RWPE1 (cell line): Measurements from ENCODE around the gene FCSK.

Experiments
- CTCF ChIA-PET: fragments of 350-600 bp; sonication (Branson Sonifier 250); formaldehyde crosslinking; extraction: SDS; loops from one replicate; lab custom pipeline; 2021; lab: Yijun Ruan, JAX
- POLR2A ChIA-PET: fragments of 400-600 bp; formaldehyde crosslinking; extraction: SDS; loops from one replicate; lab custom pipeline; 2020; ENCODE audit warnings: antibody characterized with exemption; ENCODE audit not compliant: low non-redundant PET; lab: Yijun Ruan, JAX
- DNase-seq: peaks from one replicate; pipeline ENCODE4 v3.0.0; 2012; ENCODE audit warnings: low spot score
- H3K27ac ChIP-seq: fragments of 450-650 bp; 2 replicates; pipeline ENCODE4 v1.5.1; 2017
- TF ChIP-seq, protein P1 (sequence below): fragments of 450-650 bp; conservative IDR thresholded peaks from 2 replicates; pipeline ENCODE4 v1.5.1; 2017; ENCODE audit warnings: low read depth, mild to moderate bottlenecking

Gene FCSK

DNA sequence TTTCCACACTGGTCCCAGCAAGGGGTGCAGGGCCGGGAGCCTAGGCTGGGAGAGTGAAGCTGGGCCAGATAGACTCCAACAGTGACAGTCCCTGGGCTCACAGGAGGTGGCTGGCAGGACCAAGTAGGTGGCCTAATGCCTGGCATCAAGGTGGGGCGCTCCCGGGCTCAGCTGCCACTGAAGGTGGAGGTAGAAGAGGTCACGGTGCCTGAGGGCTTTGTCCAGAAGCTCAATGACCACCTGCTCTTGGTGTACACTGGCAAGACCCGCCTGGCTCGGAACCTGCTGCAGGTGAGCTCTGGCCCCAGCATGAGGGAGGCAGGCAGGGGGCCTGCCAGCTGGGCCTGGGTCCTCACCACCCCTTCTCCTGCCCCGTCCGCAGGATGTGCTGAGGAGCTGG lies 23.8 kb downstream of the FCSK start:
- CTCF ChIA-PET, result interaction anchor here (0.5 to 1.4 kb wide), 4 partner anchors 9 to 86 kb away, joined by 3 to 8 read pairs (median 4); no protein-coding TSS in a partner anchor
- TF ChIP-seq, protein P1, sequence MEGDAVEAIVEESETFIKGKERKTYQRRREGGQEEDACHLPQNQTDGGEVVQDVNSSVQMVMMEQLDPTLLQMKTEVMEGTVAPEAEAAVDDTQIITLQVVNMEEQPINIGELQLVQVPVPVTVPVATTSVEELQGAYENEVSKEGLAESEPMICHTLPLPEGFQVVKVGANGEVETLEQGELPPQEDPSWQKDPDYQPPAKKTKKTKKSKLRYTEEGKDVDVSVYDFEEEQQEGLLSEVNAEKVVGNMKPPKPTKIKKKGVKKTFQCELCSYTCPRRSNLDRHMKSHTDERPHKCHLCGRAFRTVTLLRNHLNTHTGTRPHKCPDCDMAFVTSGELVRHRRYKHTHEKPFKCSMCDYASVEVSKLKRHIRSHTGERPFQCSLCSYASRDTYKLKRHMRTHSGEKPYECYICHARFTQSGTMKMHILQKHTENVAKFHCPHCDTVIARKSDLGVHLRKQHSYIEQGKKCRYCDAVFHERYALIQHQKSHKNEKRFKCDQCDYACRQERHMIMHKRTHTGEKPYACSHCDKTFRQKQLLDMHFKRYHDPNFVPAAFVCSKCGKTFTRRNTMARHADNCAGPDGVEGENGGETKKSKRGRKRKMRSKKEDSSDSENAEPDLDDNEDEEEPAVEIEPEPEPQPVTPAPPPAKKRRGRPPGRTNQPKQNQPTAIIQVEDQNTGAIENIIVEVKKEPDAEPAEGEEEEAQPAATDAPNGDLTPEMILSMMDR, result no peak
- H3K27ac ChIP-seq, result peak overlapping the region; percentile 91
- POLR2A ChIA-PET, result no interaction called here
- DNase-seq, result no peak

DNA sequence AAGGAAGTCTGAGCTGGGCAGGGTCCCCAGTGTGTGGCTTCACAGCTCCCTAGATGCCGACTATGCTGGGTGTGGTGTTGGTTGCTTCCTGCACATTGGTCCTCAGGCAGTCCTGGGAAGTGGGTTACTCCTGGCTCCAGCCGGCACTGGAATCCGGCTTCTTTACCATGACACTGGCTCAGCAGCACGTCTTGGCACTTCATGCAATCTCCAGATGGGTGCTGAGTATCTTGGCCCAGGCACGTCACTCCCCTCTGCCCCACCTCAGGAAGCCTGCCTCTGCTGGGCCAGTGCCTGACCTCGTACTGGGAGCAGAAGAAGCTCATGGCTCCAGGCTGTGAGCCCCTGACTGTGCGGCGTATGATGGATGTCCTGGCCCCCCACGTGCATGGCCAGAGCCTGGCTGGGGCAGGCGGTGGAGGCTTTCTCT lies 24.5 kb downstream of the FCSK start:
- ChIA-PET POLR2A (no interaction called here), CTCF (interaction anchor here (0.5 to 1.4 kb wide), 3 partner anchors 10 to 87 kb away, joined by 3 to 8 read pairs (median 4); no protein-coding TSS in a partner anchor)
- peak overlapping the region; percentile 91 for H3K27ac ChIP-seq
- TF ChIP-seq, protein P1, result no peak
- no peak for DNase-seq

DNA sequence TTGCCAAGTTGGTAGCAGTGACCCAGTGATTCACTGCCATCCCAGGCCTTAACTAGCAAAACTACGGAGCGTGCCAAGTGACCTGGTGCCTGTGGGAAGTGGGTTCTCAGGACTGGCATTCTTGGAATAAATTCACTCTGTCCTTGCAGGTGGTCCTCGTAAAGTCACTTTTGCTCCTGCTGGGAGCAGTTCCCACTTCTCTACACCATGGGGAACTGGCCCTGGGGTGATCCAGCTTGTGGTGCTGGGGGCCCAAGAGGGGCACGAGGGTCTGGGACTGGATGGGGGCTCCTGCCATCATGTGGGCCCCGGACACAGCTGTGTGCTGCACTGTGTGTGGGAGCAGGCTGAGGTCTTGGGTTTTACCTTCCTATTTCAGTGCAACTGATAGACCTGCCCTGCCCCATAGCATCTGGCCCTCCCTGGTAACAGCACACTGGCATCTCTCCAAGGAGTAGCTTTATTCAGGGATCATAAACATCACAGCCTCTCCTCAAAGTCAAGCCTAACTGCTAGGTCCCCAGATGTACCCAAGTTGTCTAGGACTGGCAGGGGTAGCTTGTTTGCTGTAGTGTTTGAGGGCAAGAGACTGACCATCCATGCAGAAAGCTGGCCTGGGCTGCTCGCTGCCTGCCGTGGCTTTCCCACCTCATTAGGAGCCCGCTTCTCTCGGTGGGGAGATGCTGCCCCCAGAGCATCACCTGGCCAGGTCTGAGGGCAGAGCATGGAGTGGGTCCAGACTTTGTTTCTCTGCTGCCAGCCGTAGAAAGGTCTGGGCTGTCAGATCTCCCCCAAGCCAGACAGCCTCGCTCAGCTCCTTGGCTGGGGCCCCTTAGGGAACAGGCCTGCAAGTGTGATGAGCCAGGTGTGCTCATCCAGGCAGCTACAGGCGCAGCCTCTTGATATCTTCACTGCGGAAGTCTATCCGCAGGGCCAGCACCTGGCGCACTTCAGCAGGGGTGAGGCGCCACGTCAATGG lies 26.0 kb downstream of the FCSK start:
- peak overlapping the region; percentile 91 for H3K27ac ChIP-seq
- DNase-seq, result no peak
- ChIA-PET CTCF (interaction anchor here (0.5 to 0.6 kb wide), 3 partner anchors 73 to 104 kb away, joined by 3 to 7 read pairs (median 3); no protein-coding TSS in a partner anchor), POLR2A (no interaction called here)
- TF ChIP-seq, protein P1, result no peak

DNA sequence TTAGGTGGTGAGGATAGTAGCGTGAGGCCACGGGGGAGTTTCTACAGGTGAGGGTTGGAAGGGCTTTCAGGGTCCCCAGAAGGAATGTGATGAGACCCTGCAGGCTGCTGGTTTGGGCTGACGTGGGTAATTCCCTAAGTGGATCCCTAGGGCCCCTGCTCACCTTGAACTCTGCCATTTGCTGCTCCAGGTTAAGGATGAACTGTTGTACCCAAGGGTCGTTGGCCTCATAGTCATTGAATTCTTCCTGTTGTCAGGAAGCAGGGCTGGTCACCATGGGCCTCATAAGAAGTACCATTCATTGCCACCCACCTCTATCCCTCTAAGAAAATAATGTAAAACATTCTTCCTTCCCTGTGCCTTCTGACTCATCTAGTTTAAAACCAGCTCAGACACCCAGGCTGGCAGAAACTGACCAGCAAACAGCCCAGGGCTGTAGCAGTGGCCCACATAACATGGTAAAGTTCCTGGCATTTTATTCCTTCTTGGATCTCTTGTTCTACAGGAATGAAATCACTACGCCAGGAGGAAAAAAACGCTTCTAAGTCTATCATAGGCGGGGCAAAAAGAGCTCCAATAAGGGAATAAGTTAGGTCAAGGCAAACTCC lies 27.6 kb downstream of the FCSK start:
- DNase-seq, result no peak
- POLR2A ChIA-PET, result no interaction called here
- H3K27ac ChIP-seq, result peak overlapping the region; percentile 91
- CTCF ChIA-PET, result interaction anchor here (1.0 kb wide), 2 partner anchors 11 to 16 kb away, joined by 3 to 4 read pairs; no protein-coding TSS in a partner anchor
- TF ChIP-seq, protein P1, result no peak

DNA sequence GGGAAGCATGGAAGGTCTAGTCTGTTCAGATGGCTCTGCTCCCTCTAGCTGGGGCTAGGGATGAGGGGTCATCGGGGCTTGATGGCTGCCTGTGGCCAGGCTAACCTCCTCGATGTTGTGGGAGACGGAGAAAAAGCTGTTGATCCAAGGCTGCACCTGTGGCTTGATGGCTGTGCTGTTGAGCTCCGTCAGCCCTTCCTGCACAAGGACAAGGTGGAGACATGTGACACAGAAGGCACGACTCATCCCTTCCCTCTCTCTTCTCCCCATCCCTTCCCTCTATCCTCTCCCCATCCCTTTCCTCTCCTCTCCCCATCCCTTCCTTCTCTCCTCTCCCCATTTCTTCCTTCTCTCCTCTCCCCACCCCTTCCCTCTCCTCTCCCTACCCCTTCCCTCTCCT lies 28.2 kb downstream of the FCSK start:
- ChIA-PET POLR2A (interaction anchor here (1.5 kb wide), 1 partner anchor 101 kb away, joined by 4 read pairs; no protein-coding TSS in a partner anchor), CTCF (interaction anchor here (1.0 kb wide), 2 partner anchors 11 to 17 kb away, joined by 3 to 4 read pairs; no protein-coding TSS in a partner anchor)
- H3K27ac ChIP-seq, result peak overlapping the region; percentile 47
- no peak for DNase-seq
- TF ChIP-seq, protein P1, result no peak

DNA sequence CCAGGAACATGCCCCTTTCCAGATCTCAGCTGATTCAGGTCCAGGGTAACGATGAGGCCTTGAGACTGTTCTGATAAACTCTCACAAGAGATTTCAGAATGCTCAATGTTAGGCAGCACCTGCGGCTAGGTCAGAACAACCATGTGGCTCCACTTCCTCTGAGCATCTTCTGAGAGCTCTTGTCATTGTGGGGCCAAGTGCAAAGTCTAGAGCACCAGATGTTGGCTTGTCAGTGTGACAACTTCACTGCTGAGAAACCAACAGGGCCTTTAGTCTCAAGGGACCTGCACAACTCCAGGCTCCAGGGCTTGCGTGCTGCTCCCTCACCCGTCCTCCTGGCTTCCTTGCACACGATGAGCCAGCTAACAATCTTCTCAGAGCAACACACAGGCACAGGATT lies 29.0 kb downstream of the FCSK start:
- CTCF ChIA-PET, result interaction anchor here (0.5 to 0.7 kb wide), 2 partner anchors 40 to 275 kb away, joined by 5 to 6 read pairs; partner anchors contain the start of gene COG4
- H3K27ac ChIP-seq, result peak overlapping the region; percentile 19; the same call in 1 of the 2 replicates
- TF ChIP-seq, protein P1, result no peak
- POLR2A ChIA-PET, result interaction anchor here (1.5 kb wide), 1 partner anchor 102 kb away, joined by 4 read pairs; no protein-coding TSS in a partner anchor
- no peak for DNase-seq
